HG03045 (cell line): ENCODE data around the gene PDE10A.

ENCODE experiments used
- ATAC-seq: cut with Tn5 transposase; IDR thresholded peaks from one replicate; pipeline ENCODE4 v1.9.1; 2021; ENCODE audit warnings: mild to moderate bottlenecking, moderate library complexity; ENCODE audit not compliant: unreplicated experiment

Gene PDE10A

GRCh38 chr6:165300422-165300936 is 362.6 kb downstream of the PDE10A start:
- ATAC-seq = no peak

GRCh38 chr6:165298875-165299274 is 364.2 kb downstream of the PDE10A start:
- ATAC-seq = no peak

GRCh38 chr6:165298402-165298801 is 364.6 kb downstream of the PDE10A start:
- no peak for ATAC-seq

GRCh38 chr6:165292657-165293056 is 370.4 kb downstream of the PDE10A start:
- no peak for ATAC-seq
